OCI-LY3 (cell line): Measurements from ENCODE around the gene SLC6A20.

Experiments used
- H2AFZ ChIP-seq: fragments of 200-600, 300-600 bp; shearing (Covaris generic); 2 replicates; pipeline ENCODE4 v1.6.0; 2014; ENCODE audit warnings: antibody characterized with exemption, low read depth, low read length
- H3K27ac ChIP-seq: fragments of 200-600, 300-600 bp; sonication (generic); 2 replicates; pipeline ENCODE4 v1.5.1; 2014; ENCODE audit warnings: mild to moderate bottlenecking, low read length, moderate library complexity, mixed read lengths
- H3K27me3 ChIP-seq: fragments of 200-600, 300-600 bp; sonication (generic); 2 replicates; pipeline ENCODE4 v1.6.1; 2014; ENCODE audit warnings: low read depth, low read length, mixed read lengths
- H3K36me3 ChIP-seq: fragments of 200-600, 300-600 bp; sonication (generic); replicated peaks from 2 replicates; pipeline ENCODE3; 2014; ENCODE audit warnings: low read depth, low read length, mixed read lengths
- H3K4me1 ChIP-seq: fragments of 300-600, 200-600 bp; sonication (generic); 2 replicates; pipeline ENCODE4 v1.6.1; 2014; ENCODE audit warnings: low read length, mixed read lengths
- H3K4me2 ChIP-seq: fragments of 200-600, 300-600 bp; sonication (generic); 2 replicates; pipeline ENCODE4 v1.6.1; 2014; ENCODE audit warnings: low read length, mixed read lengths
- H3K4me3 ChIP-seq: fragments of 300-600, 200-600 bp; sonication (generic); 2 replicates; pipeline ENCODE4 v1.5.1; 2014; ENCODE audit warnings: antibody characterized with exemption, mild to moderate bottlenecking, low read length, moderate library complexity
- H3K79me2 ChIP-seq: fragments of 300-600, 200-600 bp; shearing (Covaris generic); 2 replicates; pipeline ENCODE4 v1.6.1; 2014; ENCODE audit warnings: mild to moderate bottlenecking, low read length, mixed read lengths
- H3K9ac ChIP-seq: fragments of 300-600, 200-600 bp; shearing (Covaris generic); 2 replicates; pipeline ENCODE4 v1.6.0; 2014; ENCODE audit warnings: mild to moderate bottlenecking, low read length, moderate library complexity
- H3K9me3 ChIP-seq: fragments of 200-600, 300-600 bp; shearing (Covaris generic); 2 replicates; pipeline ENCODE4 v1.6.1; 2014; ENCODE audit warnings: low read length, mixed read lengths; ENCODE audit not compliant: insufficient read depth
- H4K20me1 ChIP-seq: fragments of 200-600, 300-600 bp; sonication (generic); 2 replicates; pipeline ENCODE4 v1.6.1; 2016; ENCODE audit warnings: low read length, mixed read lengths; ENCODE audit not compliant: insufficient read depth
- CTCF ChIP-seq: fragments of 200-600, 300-600 bp; sonication (generic); IDR thresholded peaks from 2 replicates; pipeline ENCODE4 v1.5.1; 2014; ENCODE audit warnings: antibody characterized with exemption, low read length, low read depth
- EZH2phosphoT487 ChIP-seq: fragments of 200-600 bp; shearing (Covaris generic); IDR thresholded peaks from 2 replicates; pipeline ENCODE4 v1.6.1; 2018; ENCODE audit warnings: antibody characterized with exemption, mixed run types, low read depth

Gene SLC6A20

GRCh38 chr3:45787551-45787950 lies 8.8 kb downstream of the SLC6A20 start:
- Histone ChIP-seq H3K4me2 (no peak overlapping the region), H4K20me1 (no peaks in the 10 kb centered on the region)

GRCh38 chr3:45786801-45787495 lies 9.4 kb downstream of the SLC6A20 start:
- Histone ChIP-seq H4K20me1 (no peaks in the 10 kb centered on the region), H3K9ac (no peak overlapping the region), H3K9me3 (peaks cover 9% of the 10 kb centered on the region; the same call in 1 of the 2 replicates), H3K4me2 (no peak overlapping the region), H3K4me3 (no peak overlapping the region), H3K36me3 (no peaks in the 10 kb centered on the region), H3K27me3 (peaks cover 48% of the 10 kb centered on the region), H3K27ac (no peak overlapping the region), H3K4me1 (peaks cover 7% of the 10 kb centered on the region; the same call in 1 of the 2 replicates), H2AFZ (no peak overlapping the region), H3K79me2 (no peaks in the 10 kb centered on the region)
- no peak for TF ChIP-seq EZH2phosphoT487
- TF ChIP-seq CTCF: no peak

More at GRCh38 chr3:45787551-45787950, 8.8 kb downstream of the SLC6A20 start:
- no peak overlapping the region for H2AFZ ChIP-seq
- H3K79me2 ChIP-seq: no peaks in the 10 kb centered on the region
- H3K36me3 ChIP-seq: no peaks in the 10 kb centered on the region
- H3K27me3 ChIP-seq: peaks cover 47% of the 10 kb centered on the region
- H3K27ac ChIP-seq: no peak overlapping the region
- no peak for TF ChIP-seq CTCF
- TF ChIP-seq EZH2phosphoT487: no peak
- no peak overlapping the region for H3K9ac ChIP-seq
- H3K4me3 ChIP-seq: no peak overlapping the region
- peaks cover 9% of the 10 kb centered on the region; the same call in 1 of the 2 replicates for H3K9me3 ChIP-seq
- peaks cover 8% of the 10 kb centered on the region; the same call in 1 of the 2 replicates for H3K4me1 ChIP-seq

GRCh38 chr3:45785605-45786150 lies 10.7 kb downstream of the SLC6A20 start:
- no peaks in the 10 kb centered on the region for H3K4me1 ChIP-seq
- H4K20me1 ChIP-seq: no peaks in the 10 kb centered on the region
- H3K9me3 ChIP-seq: peaks cover 9% of the 10 kb centered on the region; the same call in 1 of the 2 replicates
- peaks cover 44% of the 10 kb centered on the region for H3K27me3 ChIP-seq
- H3K36me3 ChIP-seq: no peaks in the 10 kb centered on the region
- H3K79me2 ChIP-seq: no peaks in the 10 kb centered on the region
- H3K4me3 ChIP-seq: no peak overlapping the region
- H3K27ac ChIP-seq: no peak overlapping the region
- no peak overlapping the region for H2AFZ ChIP-seq
- no peak for TF ChIP-seq CTCF
- TF ChIP-seq EZH2phosphoT487: no peak
- no peak overlapping the region for H3K4me2 ChIP-seq
- no peak overlapping the region for H3K9ac ChIP-seq

GRCh38 chr3:45783667-45784066 lies 12.7 kb downstream of the SLC6A20 start:
- no peak overlapping the region for H3K9ac ChIP-seq
- TF ChIP-seq CTCF (no peak), EZH2phosphoT487 (no peak)
- H3K9me3 ChIP-seq: peaks cover under 1% of the 10 kb centered on the region; the same call in 1 of the 2 replicates
- no peaks in the 10 kb centered on the region for H4K20me1 ChIP-seq
- H3K4me1 ChIP-seq: no peaks in the 10 kb centered on the region
- no peaks in the 10 kb centered on the region for H3K79me2 ChIP-seq
- no peaks in the 10 kb centered on the region for H3K36me3 ChIP-seq
- H3K27me3 ChIP-seq: peaks cover 31% of the 10 kb centered on the region
- H3K4me3 ChIP-seq: no peak overlapping the region
- no peak overlapping the region for H2AFZ ChIP-seq
- no peak overlapping the region for H3K4me2 ChIP-seq
- no peak overlapping the region for H3K27ac ChIP-seq
